Measurements from ENCODE around the gene ZBTB39. TPM values are rescaled to one million over a fixed set of nuclear protein-coding genes. Genes with fewer than 3 reads are reported as not detected.

ZBTB39 gene
- total and polyA plus RNA-seq, 2 of the 13 experiments (the other 11 are each of a cell fraction or from before 2014, with no cell fraction given): 6.5 to 6.9 TPM

- TF ChIP-seq ATF4 (CRISPR knock-in tag; IDR thresholded peaks at IDR 0.05) (no peak), ZNF318 (CRISPR knock-in tag; IDR thresholded peaks at IDR 0.05) (no peak)
These were observed 27.1 kb upstream of the ZBTB39 start (continued) for GRCh38 chr12:57033431-57033830.

DNA sequence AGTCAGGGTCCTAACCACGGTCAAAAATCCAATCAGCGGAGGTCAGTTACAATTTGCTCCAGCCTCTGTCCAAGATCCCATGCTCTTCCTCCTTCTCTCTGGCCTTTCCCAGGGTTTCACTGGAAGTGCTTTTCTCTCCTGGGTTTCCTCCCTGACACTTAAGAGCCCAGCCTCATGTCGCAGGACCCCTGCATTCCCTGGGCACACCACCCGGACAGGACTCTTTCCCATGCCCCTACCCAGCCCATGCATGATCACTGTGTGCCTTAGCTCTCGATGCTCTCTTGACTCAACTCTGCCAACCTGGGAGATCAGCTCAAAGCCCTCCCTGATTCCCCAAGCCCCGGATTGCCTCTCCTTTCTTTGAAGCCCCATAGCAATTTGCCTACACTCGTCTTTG lies 25.4 kb upstream of the ZBTB39 start:
- intact Hi-C loops (cut with micrococcal nuclease; ENCODE audit: unreplicated experiment) (no loop called here), in situ Hi-C loops (cut with HindIII; ENCODE audit: extremely low pct_ligation_motif_present, low pct_unique_long_range_greater_than_20kb) (no loop called here)
- H3K4me1 ChIP-seq (ENCODE audit: insufficient read depth, low read length): peaks cover 11% of the 10 kb centered on the region
- no peaks in the 10 kb centered on the region for H3K9me3 ChIP-seq (ENCODE audit: low read length)
- TF ChIP-seq, protein P1, sequence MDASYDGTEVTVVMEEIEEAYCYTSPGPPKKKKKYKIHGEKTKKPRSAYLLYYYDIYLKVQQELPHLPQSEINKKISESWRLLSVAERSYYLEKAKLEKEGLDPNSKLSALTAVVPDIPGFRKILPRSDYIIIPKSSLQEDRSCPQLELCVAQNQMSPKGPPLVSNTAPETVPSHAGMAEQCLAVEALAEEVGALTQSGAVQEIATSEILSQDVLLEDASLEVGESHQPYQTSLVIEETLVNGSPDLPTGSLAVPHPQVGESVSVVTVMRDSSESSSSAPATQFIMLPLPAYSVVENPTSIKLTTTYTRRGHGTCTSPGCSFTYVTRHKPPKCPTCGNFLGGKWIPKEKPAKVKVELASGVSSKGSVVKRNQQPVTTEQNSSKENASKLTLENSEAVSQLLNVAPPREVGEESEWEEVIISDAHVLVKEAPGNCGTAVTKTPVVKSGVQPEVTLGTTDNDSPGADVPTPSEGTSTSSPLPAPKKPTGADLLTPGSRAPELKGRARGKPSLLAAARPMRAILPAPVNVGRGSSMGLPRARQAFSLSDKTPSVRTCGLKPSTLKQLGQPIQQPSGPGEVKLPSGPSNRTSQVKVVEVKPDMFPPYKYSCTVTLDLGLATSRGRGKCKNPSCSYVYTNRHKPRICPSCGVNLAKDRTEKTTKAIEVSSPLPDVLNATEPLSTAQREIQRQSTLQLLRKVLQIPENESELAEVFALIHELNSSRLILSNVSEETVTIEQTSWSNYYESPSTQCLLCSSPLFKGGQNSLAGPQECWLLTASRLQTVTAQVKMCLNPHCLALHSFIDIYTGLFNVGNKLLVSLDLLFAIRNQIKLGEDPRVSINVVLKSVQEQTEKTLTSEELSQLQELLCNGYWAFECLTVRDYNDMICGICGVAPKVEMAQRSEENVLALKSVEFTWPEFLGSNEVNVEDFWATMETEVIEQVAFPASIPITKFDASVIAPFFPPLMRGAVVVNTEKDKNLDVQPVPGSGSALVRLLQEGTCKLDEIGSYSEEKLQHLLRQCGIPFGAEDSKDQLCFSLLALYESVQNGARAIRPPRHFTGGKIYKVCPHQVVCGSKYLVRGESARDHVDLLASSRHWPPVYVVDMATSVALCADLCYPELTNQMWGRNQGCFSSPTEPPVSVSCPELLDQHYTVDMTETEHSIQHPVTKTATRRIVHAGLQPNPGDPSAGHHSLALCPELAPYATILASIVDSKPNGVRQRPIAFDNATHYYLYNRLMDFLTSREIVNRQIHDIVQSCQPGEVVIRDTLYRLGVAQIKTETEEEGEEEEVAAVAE (CRISPR knock-in tag; IDR thresholded peaks at IDR 0.05; ENCODE audit: borderline replicate concordance): no peak
- no peak for TF ChIP-seq JARID2 (CRISPR knock-in tag; IDR thresholded peaks at IDR 0.05; ENCODE audit: insufficient replicate concordance)
- no peak for TF ChIP-seq HMG20B (CRISPR knock-in tag; conservative IDR thresholded peaks at IDR 0.05)
- TF ChIP-seq ZNF691 (CRISPR knock-in tag; IDR thresholded peaks at IDR 0.05; ENCODE audit: borderline replicate concordance, low read depth): no peak
- no peak for TF ChIP-seq ZNF615 (CRISPR knock-in tag; IDR thresholded peaks at IDR 0.05; ENCODE audit: borderline replicate concordance)
- no peak for TF ChIP-seq RFX3 (CRISPR knock-in tag; IDR thresholded peaks at IDR 0.05)
- WGBS (ENCODE audit: low lambda C conversion rate): 84% methylated on average over 7 of the region's 7 CpGs
- no peak for DNase-seq (ENCODE audit: low spot score)
- H3K27me3 ChIP-seq (ENCODE audit: control insufficient read depth in 1 of 2, insufficient read depth in 2 of 2, low read length in 2 of 2): no peaks in the 10 kb centered on the region
- CTCF ChIA-PET (ENCODE audit: low intra/inter-chr PET ratio, low total read pairs): interaction anchor here (0.8 kb wide), 1 partner anchor 30 kb away, joined by 3 read pairs; no protein-coding TSS in a partner anchor
- no peaks in the 10 kb centered on the region for H4K20me1 ChIP-seq (ENCODE audit: insufficient read depth, low read length)
- no peak for FAIRE-seq
- ATAC-seq: no peak
- no peak overlapping the region for H3K4me2 ChIP-seq (ENCODE audit: low read depth, low read length)
- no peak overlapping the region for H3K9ac ChIP-seq (ENCODE audit: insufficient read depth, low read depth, low read length)
- BruUV-seq (replicated peaks): no TSS peak
- no peak overlapping the region for H2AFZ ChIP-seq (ENCODE audit: low read length)
- no peaks in the 10 kb centered on the region for H3K36me3 ChIP-seq (replicated peaks in 1 of 2; ENCODE audit: control insufficient read depth in 1 of 2, insufficient read depth in 2 of 2, low read length in 2 of 2)
- no peak overlapping the region for H3K27ac ChIP-seq (ENCODE audit: extremely low read length, insufficient read depth, low read length)
- POLR2A ChIA-PET: interaction anchor here (1.1 kb wide), 1 partner anchor 13 kb away, joined by 5 read pairs; no protein-coding TSS in a partner anchor
- H3K4me3 ChIP-seq (replicated peaks in 1 of 3; ENCODE audit: insufficient read depth in 1 of 3, low read depth in 2 of 3, low read length in 3 of 3): no peak overlapping the region
- H3K79me2 ChIP-seq (ENCODE audit: insufficient read depth, low read length): no peaks in the 10 kb centered on the region
